Fibroblast of the conjunctiva (primary cell): ENCODE data around the gene ARID3A.

Source experiments
- DNase-seq: peaks from one replicate; pipeline ENCODE4 v3.0.0-alpha.2; 2010; ENCODE audit warnings: low read depth

The ARID3A gene

DNA sequence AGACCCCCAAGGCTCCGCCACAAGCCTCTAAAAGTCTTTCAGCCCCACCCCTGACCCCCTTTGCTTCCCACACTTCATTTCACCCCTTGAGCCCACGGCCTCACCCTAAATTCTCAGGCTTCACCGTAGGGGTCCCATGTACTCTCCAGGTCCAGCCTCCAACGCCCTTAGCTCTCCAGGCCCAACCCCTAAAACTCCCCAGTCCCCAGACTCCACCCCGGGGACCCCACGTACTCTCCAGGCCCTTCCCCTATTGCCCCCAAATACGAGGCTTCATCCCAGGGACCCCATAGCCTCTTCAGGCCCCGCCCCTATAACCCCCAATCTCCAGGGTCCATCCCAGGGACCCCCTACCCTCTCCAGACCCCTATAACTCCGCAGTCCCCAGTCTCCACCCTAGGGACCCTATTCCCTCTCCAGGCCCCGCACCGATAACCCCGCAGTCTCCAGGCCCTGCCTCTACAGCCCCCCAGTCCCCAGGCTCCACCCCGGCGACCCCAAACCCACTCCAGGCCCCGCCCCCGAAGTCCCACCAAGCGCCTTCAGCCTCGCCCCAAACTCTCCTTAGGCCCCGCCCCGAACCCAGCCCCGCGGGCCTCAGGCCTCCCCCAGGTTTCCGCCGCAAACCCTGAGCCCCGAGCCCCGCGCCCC is 33.5 kb upstream of the ARID3A start:
- DNase-seq: no peak

DNA sequence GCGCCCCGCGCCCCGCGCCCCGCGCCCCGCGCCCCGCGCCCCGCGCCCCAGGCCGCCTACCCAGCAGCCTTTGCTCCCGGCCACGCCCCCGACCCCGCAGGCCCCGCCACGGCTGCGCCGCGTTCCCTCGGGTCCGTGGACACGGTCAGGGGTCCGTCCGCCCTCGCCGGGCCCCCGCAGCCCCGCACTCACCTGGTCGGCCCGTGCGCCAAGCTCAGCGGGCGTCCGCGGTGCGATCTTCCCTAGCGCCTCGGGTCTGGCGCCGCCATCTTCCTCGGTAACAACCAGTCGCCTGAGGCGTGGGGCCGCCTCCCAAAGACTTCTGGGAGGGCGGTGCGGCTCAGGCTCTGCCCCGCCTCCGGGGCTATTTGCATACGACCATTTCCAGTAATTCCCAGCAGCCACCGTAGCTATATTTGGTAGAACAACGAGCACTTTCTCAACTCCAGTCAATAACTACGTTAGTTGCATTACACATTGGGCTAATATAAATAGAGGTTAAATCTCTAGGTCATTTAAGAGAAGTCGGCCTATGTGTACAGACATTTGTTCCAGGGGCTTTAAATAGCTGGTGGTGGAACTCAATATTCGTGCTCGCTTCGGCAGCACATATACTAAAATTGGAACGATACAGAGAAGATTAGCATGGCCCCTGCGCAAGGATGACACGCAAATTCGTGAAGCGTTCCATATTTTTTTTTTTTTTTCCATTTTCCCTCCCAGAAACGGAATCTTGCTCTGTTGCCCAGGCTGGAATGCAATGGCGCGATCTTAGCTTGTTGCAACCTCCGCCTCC is 32.7 kb upstream of the ARID3A start, which contains the start of the genes MED16 and RNU6-9:
TSS of gene MED16 (minus strand) at position 294 of the 796 bp plus-strand sequence. CDS start 2,056 bp downstream, outside the sequence.
TSS of gene RNU6-9 (plus strand) at position 591 of the 796 bp plus-strand sequence.
- DNase-seq: peak; percentile 93

DNA sequence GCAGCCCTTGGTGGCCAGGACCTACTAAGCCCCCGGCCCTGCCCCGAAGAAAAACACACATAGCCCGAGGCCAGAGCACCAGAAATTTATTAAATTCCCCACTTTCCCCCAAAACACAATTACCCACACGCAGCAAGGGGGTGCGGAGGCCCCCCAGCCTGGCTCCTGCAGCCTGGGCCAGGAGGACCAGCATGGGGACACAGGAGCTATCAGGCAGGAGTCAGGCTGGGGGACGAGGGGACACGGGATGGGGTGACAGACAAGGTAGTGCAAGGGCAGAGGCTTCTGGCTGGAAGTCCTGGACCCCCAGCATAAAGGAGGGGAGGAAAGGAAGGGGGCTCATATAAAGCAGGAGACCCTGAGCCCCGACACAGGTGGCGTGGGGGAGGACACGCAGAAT is 29.4 kb upstream of the ARID3A start:
- no peak for DNase-seq

DNA sequence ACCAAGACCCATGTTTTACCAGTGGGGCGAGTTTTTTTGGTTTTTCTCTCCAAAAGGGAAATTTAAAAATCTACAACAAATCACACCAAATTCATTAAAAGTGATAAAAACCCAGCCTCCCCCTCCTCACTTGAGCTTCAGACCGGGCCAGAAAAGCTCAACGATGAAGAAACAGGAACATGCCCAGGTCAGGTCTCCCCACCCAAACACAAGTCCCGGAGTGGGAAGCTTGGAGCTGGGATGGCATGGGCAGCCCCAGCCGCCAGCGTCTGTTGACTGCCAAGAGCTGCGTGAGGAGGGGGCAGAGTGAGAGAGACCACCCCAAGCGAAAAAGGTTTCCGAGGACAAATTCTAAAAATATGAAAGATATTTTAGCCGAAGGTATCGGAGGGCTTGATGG is 28.8 kb upstream of the ARID3A start:
- DNase-seq: no peak

DNA sequence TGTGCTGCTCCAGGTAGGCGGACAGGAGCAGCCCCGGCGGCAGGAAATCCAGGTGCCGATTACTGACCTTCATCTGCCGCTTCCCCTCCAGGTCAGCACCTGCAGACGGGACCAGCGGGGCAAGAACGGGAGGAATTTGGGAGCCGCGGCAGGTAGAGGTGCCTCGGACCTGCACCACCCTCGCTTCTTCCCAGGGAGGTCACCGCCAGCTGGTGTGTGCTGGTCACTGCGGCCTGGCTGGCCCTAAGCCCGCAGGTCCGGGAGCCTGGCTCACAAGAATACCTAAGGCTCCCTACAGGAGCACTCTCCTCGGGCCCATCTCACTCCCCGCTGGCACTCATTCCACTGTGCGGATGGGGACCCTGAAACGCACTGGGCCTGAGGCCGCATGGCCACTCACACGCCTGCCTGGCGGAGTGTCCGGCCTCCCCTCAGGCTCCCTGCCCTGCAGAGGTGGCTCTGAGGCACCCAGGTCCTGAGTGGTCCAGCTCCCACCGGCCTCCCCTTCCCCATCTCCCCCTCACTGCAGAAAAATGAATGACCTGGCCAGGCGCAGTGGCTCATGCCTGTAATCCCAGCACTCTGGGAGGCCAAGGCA is 28.3 kb upstream of the ARID3A start:
- DNase-seq: no peak

DNA sequence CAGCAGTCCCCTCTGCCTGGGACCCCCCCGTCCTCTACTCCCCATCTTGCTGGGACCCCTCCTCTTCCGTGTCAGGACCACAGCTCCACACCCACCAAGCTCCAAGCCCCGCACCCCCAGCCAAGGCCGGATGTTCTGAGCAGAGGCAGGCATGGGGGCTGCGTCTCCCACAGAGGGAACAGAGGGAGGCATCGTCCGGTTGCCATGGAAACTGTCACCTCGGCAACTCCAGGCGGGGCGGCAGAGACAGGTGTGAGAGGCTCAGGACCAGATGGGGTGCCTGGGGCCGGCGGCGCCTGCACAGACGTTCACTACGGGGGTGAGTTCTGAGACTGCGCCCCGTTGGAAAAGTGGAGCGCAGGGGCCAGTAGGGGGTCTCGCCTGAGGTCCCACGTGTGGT is 27.2 kb upstream of the ARID3A start:
- no peak for DNase-seq

DNA sequence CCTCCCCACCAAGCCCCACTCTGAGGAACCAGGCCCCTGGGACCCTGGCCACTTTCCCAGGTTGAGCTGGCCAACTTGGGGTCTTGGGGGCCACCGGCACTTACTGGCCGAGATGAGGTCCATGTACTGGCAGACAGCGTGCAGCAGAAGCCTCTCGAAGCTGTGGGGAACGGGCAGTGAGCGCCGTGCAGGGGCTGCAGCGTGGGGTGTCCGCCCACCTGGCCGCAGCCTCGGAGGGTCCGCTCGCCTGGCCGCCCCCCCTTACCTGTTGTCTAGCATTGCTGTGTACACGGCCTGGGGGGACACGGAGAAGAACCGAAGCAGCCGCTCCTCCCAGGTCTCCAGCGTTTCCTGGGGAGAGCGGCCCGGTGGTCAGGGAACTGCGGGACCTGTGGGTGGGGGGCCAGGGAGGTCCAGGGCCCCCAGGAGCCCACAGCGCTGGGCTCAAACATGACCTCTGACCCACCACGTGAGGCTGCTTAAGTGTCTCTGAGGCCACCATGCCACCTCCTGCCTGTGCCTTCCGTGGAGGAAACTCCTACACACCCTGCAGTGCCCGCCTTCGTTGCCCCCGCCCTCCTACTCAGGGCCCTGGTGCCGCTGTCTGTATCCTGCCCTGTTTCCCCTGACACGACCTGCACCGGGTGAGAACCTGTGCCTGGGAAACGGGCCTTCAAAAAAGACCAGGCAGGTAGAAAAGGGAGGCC is 26.3 kb upstream of the ARID3A start:
- DNase-seq: no peak

DNA sequence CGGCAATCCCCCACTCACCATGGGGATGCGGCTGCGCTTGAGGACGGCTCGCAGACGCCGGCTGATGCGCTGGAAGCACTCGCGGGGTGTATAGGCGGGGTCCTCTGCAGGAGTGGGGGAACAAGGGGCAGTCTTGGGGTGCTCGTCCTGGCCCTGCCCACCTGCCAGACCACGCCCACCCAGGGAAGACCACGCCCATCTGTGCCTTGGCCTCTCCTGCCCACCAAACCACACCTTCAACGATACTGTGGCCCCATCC is 25.9 kb upstream of the ARID3A start:
- DNase-seq: no peak

DNA sequence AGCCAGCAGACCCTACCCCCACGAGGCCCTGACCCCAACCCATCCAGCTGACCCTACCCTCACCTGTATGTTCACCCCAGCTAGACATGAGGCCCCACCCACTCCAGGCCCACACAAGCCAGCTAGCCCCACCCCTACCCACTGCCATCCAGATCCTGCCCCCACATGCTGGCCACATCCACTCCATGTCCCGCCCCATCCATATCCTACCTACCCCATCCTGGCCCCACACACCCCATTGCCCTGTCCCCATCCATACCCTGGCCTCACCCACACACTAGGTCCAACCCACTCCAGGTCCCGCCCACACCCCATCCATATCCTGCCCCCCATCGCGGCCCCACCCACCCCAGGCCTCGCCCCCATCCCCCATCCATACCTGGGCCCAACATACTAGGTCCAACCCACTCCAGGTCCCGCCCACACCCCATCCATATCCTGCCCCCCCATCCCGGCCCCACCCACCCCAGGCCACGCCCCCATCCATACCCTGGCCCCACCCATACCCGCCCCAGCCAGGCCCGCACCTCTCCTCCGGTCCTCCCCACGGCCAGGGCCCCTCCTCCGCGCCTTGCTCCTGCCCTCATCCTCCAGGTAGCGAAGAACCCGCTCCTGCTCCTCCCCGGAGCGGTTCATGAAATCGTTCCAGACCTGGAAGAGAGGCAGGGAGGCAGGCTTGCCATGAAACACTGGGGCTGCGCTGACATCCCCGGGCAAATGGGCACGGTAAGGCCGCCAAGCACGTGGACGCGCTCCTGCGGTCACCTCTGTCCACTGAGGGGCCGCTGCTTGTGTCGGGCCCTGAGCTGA is 25.3 kb upstream of the ARID3A start:
- no peak for DNase-seq

DNA sequence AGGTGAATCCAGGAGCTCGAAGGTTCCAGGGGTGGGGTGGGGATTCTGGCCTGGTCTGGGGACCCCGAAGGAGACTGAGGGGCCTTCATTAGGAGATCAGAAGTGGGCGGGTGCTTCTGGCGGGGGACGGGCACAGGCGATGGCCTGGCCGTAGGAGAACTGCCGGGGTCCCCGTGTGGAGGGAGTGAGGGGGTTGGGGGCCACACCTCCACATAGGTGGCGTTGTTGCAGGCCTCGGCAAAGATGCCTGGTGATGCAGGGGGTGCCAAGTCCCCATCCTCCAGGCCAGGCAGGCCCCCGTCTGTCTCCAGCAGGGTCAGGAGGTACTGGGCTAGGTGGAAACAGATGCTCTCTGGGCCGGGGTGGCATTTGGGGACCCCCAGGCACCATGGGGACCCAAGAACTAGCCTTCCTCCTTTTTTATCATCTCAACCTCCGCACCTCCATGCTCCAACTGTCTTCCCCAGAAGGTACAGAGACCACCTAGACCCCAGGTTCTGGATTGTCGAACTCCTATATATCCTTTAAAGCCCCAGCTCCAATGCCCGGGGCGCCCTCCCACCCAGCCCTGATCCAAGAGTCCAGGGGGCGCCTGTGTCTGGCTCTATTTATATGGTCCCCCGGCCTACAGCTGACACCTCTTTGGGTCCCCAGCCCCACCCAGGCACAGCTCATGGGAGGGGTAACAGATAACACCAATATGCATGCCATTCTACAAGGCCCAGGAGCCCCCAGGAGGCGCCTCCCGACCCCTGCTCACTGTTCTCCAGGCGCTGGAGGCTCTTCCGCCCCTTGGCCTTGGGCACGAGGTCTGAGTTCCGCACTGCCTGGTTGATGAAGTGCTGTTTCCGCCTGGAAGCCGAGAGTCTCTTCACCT is 24.4 kb upstream of the ARID3A start:
- no peak for DNase-seq

DNA sequence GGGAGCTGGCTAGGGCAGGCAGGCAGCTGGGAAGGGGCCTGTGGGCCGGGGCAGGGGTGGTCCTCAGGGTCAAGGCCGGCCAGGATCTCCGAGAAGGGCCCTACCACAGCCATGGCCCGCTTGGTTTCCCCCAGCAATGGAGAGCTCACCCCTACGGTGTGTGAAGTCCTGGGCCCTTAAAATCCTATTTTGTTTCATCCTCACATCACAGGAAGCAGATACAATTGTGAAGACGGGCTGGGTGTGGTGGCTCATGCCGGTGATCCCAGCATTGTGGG is 23.8 kb upstream of the ARID3A start:
- no peak for DNase-seq

DNA sequence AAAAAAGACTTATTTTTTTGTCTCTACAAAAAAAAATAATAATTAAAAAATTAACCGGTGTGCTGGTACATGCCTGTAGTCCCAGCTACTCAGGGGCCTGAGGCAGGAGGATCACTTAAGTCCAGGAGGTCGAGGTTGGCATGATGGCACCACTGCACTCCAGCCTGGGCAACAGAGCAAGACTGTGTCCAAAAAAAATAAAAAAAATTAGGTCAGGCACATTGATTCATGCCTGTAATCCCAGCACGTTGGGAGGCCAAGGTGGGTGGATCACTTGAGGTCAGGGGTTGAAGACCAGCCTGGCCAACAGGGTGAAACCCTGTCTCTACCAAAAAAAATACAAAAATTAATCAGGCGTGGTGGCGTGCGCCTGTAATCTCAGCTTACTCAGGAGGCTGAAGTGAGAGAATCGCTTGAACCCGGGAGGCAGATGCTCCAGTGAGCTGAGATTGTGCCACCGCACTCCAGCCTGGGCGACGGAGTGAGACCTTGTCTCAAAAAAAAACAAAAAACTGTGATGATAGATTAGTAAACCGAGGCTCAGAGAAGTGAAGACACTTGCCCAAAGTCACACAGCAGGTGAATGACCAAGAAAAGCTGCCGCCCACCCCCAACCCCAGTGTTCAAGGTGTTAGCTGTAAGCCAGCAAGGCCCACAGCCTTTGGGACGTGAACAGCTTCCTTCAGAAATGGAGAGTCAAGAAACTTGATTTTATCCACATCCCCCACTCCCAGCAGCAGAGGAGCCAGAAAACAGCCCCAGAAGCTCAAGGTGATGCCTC is 23.2 kb upstream of the ARID3A start:
- DNase-seq: no peak

DNA sequence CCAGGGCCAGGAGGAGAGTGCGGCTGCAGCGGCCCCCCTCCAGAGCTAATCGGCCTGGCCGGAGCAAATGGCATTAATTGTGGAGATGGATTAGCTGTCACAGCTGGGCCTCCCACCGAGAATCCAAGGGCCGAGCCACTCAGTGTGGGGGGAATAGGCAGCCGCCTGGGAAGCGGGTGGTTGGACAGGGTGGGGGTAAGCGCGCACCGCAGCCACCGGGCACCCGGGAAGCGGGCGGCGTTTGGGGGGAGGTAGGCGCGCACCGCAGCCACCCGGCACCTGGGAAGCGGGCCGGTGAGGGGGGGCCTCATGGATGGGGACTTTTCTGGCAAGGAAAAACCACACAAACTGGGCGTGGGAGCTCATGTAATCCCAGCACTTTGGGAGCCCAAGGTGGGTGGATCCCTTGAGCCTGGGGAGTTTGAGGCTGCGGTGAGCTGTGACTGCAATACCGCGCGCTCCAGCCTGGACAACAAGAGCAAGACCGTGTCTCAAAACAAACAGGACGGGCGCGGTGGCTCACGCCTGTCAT is 22.5 kb upstream of the ARID3A start:
- no peak for DNase-seq

DNA sequence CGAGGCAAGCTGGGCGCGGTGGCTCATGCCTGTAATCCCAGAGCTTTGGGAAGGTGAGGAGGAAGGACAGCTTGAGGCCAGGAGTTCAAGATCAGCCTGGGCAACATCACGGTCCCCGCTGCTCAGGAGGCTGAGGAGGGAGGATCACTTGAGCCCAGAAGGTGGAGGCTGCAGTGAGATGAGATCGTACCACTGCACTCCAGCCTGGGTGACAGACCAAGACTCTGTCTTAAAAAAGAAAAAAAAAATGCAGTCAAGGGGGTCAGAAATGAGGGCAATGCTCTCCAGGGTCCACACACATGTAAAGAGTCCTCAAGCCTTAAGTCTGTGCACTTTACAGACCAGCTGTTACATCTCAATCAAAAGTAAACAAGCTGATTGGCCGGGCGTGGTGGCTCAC is 21.3 kb upstream of the ARID3A start:
- DNase-seq: no peak

DNA sequence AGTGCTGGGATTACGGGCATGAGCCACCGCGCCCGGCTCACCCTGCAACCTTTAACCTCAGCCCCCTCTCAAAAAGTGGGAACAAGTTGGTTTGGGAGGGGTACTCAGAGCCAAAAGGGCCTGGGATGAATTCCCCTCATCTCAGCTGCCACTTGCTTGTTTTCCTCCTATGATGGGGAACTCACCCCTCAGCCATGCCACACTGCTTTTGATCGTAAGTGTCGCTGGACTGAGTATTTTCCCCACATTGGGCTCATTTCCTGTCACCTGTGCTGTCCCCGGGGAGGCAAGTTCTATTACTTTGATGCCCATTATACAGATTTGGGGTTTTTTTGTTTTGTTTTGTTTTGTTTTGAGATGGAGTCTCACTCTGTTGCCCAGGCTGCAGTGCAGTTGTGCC is 19.4 kb upstream of the ARID3A start:
- DNase-seq: no peak

DNA sequence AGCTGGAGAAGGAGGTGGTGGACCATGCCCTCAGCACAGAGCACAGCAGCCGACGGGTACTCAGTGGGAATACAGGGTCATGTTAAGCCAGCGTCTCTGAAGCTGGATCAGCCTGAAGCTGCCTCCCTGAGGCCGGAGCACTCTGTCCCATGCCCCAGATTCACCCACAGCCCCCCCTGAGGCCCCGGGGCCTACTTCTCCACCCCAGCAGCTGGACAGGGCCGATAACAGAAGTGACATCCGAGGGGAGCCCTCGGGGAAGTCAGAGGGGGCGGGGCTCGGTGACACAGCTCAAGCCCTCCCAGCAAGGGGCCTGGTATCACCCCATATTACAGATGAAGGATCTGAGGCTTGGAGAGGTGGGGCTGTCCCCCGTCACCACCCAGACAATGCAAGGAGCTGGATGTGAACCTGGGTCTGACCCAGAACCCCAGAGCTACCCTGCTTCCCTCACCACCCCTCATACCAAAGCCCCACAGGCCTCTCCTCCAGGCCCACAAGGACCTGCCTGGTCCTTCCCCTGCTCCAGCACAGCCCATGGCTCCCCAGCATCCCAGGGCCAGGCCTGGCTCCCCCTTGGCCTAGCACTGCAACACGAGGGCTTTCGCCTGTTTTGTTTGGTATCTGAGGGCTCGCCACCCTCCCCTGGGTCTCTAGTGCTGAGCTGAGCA is 18.5 kb upstream of the ARID3A start:
- no peak for DNase-seq

DNA sequence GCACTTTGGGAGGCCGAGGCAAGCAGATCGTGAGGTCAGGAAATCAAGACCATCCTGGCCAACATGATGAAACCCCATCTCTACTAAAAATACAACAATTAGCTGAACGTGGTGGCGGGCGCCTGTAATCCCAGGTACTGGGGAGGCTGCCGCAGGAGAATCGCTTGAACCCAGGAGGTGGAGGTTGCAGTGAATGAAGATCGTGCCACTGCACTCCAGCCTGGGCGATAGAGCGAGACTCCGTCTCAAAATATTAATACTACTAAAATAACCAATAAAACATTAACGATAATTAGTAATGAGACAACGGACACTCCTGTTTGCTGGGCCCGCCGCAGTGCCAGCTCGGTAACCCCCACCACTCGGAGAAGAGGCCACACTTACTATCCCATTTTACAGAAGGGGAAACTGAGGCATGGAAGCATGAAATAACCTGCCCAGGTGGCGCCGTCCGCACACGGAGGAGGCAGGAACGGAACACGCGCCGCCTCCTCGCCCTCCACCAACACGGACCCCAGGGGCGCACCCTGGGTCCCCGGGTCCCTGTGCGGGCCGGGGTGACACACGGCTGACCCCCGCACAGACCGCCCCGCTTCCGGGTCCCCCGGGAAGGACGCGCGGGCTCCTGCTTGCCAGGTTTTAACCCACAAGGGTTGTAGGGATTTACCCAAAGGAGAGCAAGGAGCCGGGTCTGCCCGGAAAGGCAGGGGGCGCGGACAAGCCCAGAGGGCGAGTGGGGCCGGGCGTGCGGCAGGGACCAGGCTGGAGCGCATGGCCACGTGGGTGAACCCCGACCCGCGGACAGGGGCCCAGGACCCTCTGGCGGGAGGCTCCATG is 14.4 kb upstream of the ARID3A start:
- no peak for DNase-seq

DNA sequence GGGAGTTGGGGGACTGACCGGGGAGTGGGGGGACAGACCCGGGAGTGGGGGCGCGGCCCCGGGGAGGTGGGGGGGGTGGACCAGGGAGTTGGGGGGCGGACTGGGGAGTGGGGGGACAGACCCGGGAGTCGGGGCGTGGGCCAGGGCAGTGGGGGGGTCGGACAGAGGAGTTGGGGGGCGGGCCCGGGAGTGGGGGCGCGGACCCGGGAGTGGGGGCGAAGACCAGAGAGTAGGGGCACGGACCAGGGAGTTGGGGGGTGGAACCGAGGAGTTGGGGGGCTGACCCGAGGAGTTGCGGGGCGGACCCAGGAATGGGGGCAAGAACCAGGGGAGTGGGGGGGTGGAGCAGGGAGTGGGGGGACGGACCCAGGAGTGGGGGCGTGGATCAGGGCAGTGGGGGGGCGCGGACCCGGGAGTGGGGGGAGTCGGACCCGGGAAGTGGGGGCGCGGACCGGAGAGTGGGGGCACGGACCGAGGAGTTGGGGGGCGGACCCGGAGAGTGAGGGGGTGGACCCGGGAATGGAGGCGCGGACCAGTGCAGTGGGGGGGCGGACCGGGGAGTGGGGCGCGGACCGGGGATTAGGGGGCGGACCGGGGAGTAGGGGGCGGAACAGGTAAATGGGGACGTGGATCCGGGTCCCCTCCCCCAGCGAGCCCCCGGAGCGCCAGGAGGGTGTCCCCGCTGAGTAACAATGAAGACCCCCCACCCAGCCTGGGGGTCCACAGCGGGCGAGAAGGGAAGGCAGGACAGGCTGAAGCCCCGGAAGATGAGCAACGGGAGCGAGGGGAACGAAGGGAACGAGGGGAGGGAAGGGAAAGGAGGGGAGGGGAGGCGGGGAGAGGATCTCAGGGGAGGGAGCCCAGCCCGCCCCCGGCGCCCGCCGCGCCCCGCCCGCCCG is 13.4 kb upstream of the ARID3A start:
- no peak for DNase-seq
